Fibroblast of upper back skin (primary cell): ENCODE results near the gene BMP8A.

ENCODE experiments used
- DNase-seq: peaks from one replicate; pipeline ENCODE4 v3.0.0-alpha.2; 2013

BMP8A gene

GRCh38 chr1:39572379-39573096 lies 81.1 kb downstream of the BMP8A start:
- no peak for DNase-seq

- no peak for DNase-seq
These were observed 81.6 kb downstream of the BMP8A start for GRCh38 chr1:39573097-39573465.

GRCh38 chr1:39573736-39574624 lies 82.5 kb downstream of the BMP8A start:
- peak; percentile 25 for DNase-seq

DNA sequence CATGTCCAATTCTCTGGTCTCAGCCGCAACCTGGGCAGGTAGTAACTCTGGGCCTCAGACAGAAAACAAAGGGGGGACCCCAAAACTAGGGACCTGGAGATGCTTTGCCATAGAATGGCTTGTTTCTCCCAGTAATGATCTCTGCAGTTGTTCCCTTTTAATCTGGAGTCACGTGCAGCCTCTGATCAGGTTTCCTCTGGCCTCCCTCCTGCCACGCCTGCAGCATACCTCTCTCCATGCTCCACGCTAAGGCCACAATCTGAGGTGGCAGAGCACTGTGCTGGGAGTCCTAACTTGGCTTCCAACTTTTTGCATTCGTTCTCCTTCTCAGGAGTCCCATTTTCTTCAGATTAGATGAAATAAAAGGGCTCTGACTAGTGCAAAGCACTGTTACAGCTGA lies 83.2 kb downstream of the BMP8A start:
- DNase-seq: peak; percentile 8
